22Rv1 (cell line): Measurements from ENCODE around the gene FRMD1.

ENCODE experiments used
- ZFX ChIP-seq: fragments of 450-650 bp; IDR thresholded peaks from 2 replicates; pipeline ENCODE4 v1.6.1; 2017; ENCODE audit warnings: antibody characterized with exemption, borderline replicate concordance
- TF ChIP-seq, protein P1 (sequence below): fragments of 450-650 bp; IDR thresholded peaks from 2 replicates; pipeline ENCODE4 v1.5.1; 2017; ENCODE audit warnings: mild to moderate bottlenecking

GRCh38 chr6:168030908-168031307, 48.1 kb downstream of the FRMD1 start:
- TF ChIP-seq, protein P1, sequence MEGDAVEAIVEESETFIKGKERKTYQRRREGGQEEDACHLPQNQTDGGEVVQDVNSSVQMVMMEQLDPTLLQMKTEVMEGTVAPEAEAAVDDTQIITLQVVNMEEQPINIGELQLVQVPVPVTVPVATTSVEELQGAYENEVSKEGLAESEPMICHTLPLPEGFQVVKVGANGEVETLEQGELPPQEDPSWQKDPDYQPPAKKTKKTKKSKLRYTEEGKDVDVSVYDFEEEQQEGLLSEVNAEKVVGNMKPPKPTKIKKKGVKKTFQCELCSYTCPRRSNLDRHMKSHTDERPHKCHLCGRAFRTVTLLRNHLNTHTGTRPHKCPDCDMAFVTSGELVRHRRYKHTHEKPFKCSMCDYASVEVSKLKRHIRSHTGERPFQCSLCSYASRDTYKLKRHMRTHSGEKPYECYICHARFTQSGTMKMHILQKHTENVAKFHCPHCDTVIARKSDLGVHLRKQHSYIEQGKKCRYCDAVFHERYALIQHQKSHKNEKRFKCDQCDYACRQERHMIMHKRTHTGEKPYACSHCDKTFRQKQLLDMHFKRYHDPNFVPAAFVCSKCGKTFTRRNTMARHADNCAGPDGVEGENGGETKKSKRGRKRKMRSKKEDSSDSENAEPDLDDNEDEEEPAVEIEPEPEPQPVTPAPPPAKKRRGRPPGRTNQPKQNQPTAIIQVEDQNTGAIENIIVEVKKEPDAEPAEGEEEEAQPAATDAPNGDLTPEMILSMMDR, result no peak
- TF ChIP-seq ZFX, result no peak
